Measurements from ENCODE around the gene IGFL1.
"Not testable (repeated sequence)": the region's sequence is repeated elsewhere in the genome, so short reads cannot be mapped to it uniquely, and the experiment has no call there.

Gene IGFL1

DNA sequence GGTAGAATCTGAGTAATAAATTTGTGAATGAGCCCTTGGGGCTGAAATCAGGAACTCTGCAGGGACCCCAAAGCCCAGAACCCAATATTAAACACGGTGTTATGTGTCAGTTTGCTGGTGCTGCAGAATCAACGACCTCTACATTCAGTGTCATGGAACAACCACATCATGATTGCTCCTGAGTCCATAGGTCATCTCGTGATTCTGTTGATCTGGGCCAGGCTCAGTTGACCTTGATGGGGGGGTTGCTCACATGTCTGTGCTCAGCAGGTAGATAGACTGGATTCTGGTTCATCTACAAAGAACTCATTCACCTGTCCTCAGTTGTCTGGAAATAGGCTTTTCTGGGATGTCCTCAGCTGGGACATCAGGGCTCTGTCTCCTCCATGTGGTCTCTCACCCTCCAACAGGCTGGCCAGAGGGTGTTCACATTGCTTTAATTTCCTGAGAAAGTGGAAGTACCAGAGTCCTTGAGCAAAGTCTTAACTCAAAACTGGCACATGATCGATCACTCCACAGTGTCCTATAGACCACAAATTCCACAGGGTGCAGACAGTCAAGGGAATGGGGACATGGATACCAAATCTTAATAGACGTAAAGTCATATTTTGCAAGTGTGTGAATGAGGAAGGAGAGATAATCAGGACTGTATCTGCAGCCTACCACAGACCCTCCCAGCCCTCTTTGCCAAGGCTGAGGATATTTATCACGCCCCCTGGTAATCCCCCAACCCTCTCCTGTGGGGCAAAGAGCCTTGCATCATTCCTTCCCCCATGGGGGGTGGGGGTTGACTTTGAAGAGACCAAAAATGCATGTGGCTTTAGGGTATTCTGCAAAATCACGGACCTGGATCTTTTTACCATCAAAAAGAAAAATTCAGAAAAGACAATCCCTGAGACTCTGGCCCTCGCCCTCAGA, 39.3 kb upstream of the IGFL1 start:
- H3K4me3 ChIP-seq (ENCODE audit: low read depth, low read length), result no peak overlapping the region
- TF ChIP-seq, protein P1, sequence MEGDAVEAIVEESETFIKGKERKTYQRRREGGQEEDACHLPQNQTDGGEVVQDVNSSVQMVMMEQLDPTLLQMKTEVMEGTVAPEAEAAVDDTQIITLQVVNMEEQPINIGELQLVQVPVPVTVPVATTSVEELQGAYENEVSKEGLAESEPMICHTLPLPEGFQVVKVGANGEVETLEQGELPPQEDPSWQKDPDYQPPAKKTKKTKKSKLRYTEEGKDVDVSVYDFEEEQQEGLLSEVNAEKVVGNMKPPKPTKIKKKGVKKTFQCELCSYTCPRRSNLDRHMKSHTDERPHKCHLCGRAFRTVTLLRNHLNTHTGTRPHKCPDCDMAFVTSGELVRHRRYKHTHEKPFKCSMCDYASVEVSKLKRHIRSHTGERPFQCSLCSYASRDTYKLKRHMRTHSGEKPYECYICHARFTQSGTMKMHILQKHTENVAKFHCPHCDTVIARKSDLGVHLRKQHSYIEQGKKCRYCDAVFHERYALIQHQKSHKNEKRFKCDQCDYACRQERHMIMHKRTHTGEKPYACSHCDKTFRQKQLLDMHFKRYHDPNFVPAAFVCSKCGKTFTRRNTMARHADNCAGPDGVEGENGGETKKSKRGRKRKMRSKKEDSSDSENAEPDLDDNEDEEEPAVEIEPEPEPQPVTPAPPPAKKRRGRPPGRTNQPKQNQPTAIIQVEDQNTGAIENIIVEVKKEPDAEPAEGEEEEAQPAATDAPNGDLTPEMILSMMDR (IDR thresholded peaks at IDR 0.05; ENCODE audit: low read depth, low read length, missing control alignments), result no peak
- no peak for DNase-seq (ENCODE audit: low read depth)

DNA sequence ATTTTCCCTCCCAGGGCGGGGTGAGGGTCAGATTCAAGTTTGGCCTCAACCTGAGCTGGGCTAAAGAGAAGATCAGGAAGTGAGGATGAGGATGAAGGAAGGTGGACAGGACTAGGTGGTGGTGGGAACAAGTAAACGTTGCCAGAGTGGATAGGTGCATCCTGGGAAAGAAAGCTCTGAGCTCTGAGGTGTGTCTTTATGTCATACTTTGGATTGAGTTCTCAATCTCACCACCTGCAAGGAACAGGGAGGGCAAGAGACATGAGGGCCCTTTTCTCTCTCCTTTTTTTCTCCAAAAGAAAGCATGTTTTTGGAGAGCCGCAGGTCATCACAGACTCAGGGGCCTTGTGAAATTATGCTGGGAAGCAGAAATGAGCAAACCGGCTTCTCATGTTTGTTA, 38.2 kb upstream of the IGFL1 start:
- TF ChIP-seq, protein P1 (IDR thresholded peaks at IDR 0.05; ENCODE audit: low read depth, low read length, missing control alignments), result no peak
- H3K4me3 ChIP-seq (ENCODE audit: low read depth, low read length), result no peak overlapping the region
- no peak for DNase-seq (ENCODE audit: low read depth)

DNA sequence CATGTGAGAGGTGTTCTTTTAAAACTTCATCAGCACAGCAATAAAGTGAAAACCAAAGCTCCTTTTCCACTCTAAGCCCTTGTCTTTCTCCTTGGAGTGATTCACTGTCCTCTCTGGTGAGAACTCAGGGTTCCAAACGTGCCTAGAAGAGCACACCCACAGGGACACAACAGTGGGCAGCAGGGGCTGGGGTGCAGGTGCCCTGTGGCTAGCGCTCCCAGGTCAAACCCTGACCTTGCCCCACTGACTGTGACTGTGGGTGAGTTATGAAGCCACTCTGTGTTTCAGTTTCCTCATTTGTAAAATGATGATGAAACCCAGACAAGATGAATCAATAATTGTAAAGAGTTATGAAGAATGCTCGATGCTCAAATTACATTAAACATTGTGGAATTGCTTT, 37.6 kb upstream of the IGFL1 start:
- TF ChIP-seq, protein P1 (IDR thresholded peaks at IDR 0.05; ENCODE audit: low read depth, low read length, missing control alignments), result no peak
- no peak for DNase-seq (ENCODE audit: low read depth)
- no peak overlapping the region for H3K4me3 ChIP-seq (ENCODE audit: low read depth, low read length)

DNA sequence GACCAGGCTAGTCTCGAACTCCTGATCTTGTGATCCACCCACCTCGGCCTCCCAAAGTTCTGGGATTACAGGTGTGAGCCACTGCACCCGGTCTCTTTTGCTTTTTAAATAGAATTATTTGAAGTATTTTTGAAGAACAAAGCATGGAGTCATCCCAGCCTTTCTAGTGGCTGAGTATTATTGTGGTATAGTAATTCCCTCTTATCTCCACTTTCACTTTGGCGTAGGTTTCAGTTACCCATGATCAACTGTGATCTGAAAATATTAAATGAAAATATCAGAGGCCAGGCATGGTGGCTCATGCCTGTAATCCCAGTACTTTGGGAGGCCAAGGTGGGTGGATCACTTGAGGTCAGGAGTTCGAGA, 36.9 kb upstream of the IGFL1 start:
- DNase-seq (ENCODE audit: low read depth); H3K4me3 ChIP-seq (ENCODE audit: low read depth, low read length): not testable (repeated sequence)

DNA sequence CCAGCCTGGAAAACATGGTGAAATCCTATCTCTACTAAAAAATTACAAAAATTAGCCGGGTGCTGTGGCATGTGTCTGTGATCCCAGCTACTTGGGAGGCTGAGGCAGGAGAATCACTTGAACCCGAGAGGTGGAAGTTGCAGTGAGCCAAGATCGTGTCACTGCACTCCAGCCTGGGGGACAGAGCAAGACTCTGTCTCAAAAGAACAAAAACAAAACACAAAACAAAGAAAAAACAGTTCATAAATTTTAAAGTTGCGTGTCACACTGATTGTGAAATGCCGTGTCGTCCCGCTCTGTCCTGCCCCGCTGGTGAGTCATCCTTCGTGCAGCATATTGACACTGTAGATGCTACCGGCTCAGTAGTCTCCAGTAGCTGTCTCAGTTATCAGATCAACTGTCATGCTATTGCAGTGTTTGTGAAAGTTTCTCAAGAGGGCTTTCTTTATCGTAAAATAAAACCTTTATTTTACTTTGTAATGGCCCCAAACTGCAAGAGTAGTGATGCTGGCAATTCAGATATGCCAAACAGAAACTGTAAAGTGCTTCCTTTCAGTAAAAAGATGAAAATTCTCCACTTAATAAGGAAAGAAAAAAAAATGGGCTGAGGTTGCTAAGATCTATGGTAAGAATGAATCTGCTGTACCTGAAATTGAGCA, 36.4 kb upstream of the IGFL1 start:
- TF ChIP-seq, protein P1 (IDR thresholded peaks at IDR 0.05; ENCODE audit: low read depth, low read length, missing control alignments), result no peak
- H3K4me3 ChIP-seq (ENCODE audit: low read depth, low read length), result no peak overlapping the region
- DNase-seq (ENCODE audit: low read depth), result no peak

DNA sequence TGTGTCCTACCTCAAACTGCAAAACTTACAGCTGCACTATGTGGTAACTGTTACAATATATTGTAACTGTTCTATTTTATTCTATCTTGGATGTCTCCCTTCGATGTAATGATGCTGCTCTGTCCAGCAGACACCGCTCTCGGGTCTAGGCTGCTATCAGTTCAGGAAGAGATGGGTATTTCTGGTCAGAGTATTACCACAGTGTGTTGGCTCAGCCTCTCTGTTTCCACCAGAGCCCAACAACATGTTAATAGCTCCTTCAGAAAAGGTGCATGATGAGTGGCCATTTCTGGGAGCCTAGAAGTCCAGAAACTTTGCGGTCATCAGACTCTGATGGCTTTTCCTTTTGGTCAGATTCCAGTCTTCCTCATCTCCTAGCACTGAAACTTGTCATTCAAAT, 35.9 kb upstream of the IGFL1 start:
- TF ChIP-seq, protein P1 (IDR thresholded peaks at IDR 0.05; ENCODE audit: low read depth, low read length, missing control alignments), result no peak
- H3K4me3 ChIP-seq (ENCODE audit: low read depth, low read length), result no peak overlapping the region
- no peak for DNase-seq (ENCODE audit: low read depth)

DNA sequence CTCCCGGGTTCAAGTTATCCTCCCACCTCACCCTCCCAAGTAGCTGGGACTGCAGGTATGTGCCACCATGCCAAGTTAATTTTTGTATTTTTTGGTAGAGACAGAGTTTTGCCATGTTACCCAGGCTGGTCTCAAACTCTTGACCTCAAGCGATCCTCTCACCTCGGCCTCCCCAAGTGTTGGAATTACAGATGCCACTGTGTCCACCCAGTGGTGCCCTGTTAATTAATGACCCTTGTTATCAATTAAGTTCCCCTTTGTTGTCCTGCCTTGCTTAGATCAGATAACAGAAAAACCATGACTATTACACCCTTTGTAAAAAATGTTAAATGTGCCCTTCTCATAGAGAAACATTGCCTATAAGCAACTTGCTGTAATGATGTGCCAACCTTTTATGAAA, 34.4 kb upstream of the IGFL1 start:
- no peak overlapping the region for H3K4me3 ChIP-seq (ENCODE audit: low read depth, low read length)
- DNase-seq (ENCODE audit: low read depth), result no peak
- TF ChIP-seq, protein P1 (IDR thresholded peaks at IDR 0.05; ENCODE audit: low read depth, low read length, missing control alignments), result no peak

DNA sequence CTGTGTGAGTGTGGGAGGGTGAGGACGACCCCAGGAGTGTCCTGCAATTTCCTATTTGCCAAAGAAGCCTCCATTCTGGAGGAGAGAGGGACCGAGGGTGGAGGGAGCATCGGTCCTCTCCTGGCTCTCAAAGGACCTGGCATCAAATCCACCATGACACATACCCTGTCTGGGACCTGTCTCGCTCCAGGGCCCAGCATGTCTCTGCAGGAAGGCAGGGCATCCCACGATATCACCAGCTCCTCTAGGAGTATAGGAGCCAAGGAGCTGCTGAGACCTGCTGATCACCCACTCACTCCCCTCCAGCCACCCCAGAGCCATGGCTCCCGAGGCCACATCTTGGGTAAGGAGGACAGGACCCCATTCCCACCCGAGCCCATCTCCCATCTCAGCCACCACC, 33.6 kb upstream of the IGFL1 start:
- not testable (repeated sequence) for DNase-seq (ENCODE audit: low read depth); H3K4me3 ChIP-seq (ENCODE audit: low read depth, low read length)

All from GM12864 (cell line).